Measurements from ENCODE around the gene CHDH.

Gene CHDH

DNA sequence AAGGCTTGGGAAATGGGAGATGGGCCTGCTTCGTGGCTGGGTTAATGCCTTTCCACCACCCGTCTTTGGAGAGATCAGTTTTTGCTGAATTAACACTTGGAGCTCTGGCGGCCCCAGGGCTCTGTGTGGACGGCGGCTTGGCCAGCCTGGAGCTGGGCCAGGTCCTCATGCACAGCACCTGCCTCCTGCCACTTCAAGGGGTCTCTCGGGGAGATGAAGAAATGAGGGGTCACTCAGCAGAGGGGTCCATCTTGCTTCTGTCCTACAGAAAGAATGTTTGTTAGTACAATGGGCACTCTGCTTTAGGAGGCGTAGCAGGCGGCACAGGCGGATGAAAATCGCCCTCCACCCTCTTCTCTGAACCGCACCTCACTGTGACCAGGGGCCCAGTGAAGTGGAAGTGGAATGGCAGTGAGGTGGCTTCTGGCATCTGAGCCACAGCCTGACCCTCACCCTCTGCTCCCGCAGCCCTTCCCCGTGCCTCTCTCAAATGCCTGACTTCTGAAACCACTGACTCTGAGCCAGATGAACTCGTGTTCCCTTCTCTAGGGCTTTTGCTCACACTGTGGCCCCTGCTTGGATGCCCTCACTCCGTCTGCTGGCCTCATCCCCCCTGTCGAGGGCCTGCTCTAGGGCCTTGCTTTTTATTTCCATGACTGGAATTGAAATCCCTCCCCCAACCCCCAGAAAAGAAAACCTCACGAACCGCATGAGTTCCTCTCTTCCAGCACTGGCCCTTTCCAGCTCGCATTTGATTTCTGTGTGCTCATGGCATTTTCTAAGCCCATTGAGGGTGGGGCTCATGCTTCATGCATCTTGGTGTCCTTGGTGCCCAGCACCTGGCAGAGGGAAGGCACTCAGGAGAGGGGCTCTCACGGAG, 42.2 kb downstream of the CHDH start:
- Histone ChIP-seq H3K36me3 (ENCODE audit: insufficient read depth, low read length) (no peaks in the 10 kb centered on the region), H3K9ac (ENCODE audit: low read depth, low read length) (no peak overlapping the region), H3K9me3 (ENCODE audit: control insufficient read depth, insufficient read depth, low read length) (no peaks in the 10 kb centered on the region), H3K4me1 (ENCODE audit: insufficient read depth, low read length) (peaks cover 13% of the 10 kb centered on the region; the same call in 1 of the 2 replicates)

GRCh38 chr3:53803124-53803815, 42.9 kb downstream of the CHDH start:
- no peak overlapping the region for H3K9ac ChIP-seq (ENCODE audit: low read depth, low read length)
- no peaks in the 10 kb centered on the region for H3K9me3 ChIP-seq (ENCODE audit: control insufficient read depth, insufficient read depth, low read length)

DNA sequence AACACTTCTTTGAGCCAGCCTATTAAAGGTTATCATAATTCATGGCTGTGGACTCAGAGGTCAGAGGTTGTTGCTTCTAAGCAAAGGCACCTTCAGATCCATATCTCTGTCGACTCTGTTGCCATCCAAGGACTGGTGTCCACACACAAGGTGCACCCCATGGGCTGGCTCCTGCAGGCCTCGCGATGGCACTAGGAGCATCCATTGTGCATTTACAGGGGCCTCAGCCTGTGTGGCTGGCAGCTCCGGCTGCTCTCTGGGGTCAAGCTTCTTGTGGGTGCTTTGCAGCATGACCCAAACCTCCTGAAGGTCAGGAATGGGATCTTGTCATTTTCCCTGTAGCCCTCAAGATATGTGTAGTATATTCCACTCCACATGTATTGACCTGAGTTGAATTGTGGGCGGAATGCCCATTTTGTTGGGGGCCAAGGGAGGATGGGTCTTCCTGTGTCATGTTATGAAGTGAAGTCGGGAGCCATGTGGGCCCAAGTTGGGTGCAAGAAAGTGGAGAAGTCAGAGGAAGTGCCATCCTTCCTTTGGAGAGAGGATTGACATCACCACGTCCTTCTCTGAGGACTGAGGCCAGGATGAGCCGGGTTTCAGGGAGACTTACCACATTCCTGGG, 43.9 kb downstream of the CHDH start:
- no peaks in the 10 kb centered on the region for H3K9me3 ChIP-seq (ENCODE audit: control insufficient read depth, insufficient read depth, low read length)
- peaks cover 13% of the 10 kb centered on the region; the same call in 1 of the 2 replicates for H3K4me1 ChIP-seq (ENCODE audit: insufficient read depth, low read length)
- no peak overlapping the region for H3K9ac ChIP-seq (ENCODE audit: low read depth, low read length)
- no peaks in the 10 kb centered on the region for H3K36me3 ChIP-seq (ENCODE audit: insufficient read depth, low read length)

More at GRCh38 chr3:53803124-53803815, 42.9 kb downstream of the CHDH start:
- Histone ChIP-seq H3K36me3 (ENCODE audit: insufficient read depth, low read length) (no peaks in the 10 kb centered on the region), H3K4me1 (ENCODE audit: insufficient read depth, low read length) (peaks cover 13% of the 10 kb centered on the region; the same call in 1 of the 2 replicates)

DNA sequence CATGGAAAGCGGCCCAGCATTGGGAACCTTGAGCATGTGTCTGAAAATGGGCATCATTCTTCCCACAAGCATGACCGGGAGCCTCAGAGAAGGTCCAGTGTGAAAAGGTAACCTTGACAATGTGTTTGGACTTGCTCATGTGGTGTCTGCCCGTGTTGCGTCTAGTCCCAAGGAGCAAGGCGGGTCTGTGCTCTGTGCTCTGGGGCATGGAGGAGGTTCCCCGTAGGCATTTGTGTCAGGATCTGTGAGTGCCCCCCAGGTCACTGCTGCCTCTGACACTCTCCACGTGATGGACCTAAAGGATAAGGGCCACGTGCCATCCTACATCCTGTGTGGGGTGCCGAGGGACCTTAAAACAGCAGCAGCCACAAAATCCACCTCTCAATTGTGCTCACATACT, 44.9 kb downstream of the CHDH start:
- no peak overlapping the region for H3K9ac ChIP-seq (ENCODE audit: low read depth, low read length)
- H3K36me3 ChIP-seq (ENCODE audit: insufficient read depth, low read length), result no peaks in the 10 kb centered on the region
- no peaks in the 10 kb centered on the region for H3K9me3 ChIP-seq (ENCODE audit: control insufficient read depth, insufficient read depth, low read length)
- peaks cover 13% of the 10 kb centered on the region; the same call in 1 of the 2 replicates for H3K4me1 ChIP-seq (ENCODE audit: insufficient read depth, low read length)

DNA sequence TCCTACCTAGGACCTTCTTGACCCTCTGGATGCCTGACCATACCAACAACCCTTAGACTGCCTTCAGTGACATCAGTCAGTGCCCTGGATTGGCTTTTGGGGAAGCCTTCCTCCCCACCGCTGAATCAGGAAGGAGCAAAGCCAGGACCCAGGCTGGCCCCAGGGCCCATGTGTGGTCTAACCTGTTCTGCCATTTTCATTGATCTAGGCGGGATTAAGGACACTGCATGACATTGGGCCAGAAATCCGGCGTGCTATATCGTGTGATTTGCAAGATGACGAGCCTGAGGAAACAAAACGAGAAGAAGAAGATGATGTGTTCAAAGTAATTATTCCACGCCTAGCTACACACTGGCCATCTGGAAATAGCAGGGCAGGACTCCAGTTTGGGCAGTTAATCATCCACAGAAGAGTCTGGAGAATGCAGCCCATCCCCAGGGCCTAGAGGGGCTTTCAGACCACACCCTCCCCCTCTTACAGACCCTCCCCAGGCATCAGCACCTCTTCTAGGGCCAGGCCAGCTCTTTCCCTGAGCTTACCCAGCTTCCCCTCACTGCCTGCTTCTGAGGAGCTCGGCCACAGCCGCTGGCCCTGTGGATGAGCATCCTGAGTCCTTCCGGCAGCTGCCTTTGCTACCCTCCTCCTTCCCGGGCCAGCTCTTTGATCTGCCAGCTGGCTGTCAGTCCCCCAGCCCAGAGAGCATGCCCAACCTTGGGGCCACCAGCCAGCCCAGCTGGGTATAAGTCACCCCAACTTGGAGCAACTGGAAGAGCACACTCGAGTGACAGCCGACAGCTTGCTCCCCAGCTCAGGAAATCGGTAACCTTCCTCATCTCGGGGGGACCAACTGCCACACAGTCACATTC, 45.9 kb downstream of the CHDH start:
- no peaks in the 10 kb centered on the region for H3K9me3 ChIP-seq (ENCODE audit: control insufficient read depth, insufficient read depth, low read length)
- H3K4me1 ChIP-seq (ENCODE audit: insufficient read depth, low read length), result peaks cover 15% of the 10 kb centered on the region
- no peak overlapping the region for H3K9ac ChIP-seq (ENCODE audit: low read depth, low read length)
- no peaks in the 10 kb centered on the region for H3K36me3 ChIP-seq (ENCODE audit: insufficient read depth, low read length)

DNA sequence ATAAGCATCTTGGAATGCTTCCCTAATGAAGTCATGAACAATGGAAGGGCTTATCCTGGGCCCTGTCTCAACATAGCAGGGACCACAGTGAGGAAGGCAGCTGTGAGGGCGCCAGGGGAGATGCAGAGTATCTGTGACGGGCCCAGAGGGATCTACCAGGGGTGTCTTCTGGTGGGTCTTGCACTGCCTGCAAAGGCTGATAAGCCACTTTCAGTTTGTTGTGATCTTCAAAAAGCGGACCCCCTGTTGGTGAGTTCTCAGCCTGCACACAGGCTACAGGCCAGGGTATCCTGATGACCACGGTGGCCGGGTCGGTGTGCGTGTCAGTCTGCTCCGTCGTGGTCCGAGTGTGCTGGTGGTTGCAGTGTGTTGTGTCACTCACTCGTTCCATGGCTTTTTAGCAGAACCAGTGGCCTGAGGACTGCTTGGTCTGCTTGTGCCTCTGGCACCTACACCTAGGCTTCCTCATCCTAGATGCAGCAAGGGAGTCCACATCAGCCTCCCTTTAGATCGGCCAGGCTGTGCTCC, 46.8 kb downstream of the CHDH start:
- Histone ChIP-seq H3K4me1 (ENCODE audit: insufficient read depth, low read length) (peaks cover 15% of the 10 kb centered on the region), H3K9me3 (ENCODE audit: control insufficient read depth, insufficient read depth, low read length) (no peaks in the 10 kb centered on the region), H3K36me3 (ENCODE audit: insufficient read depth, low read length) (no peaks in the 10 kb centered on the region), H3K9ac (ENCODE audit: low read depth, low read length) (no peak overlapping the region)

GRCh38 chr3:53798144-53798543, 48.1 kb downstream of the CHDH start:
- Histone ChIP-seq H3K9ac (ENCODE audit: low read depth, low read length) (no peak overlapping the region), H3K4me1 (ENCODE audit: insufficient read depth, low read length) (peaks cover 15% of the 10 kb centered on the region), H3K36me3 (ENCODE audit: insufficient read depth, low read length) (no peaks in the 10 kb centered on the region), H3K9me3 (ENCODE audit: control insufficient read depth, insufficient read depth, low read length) (no peaks in the 10 kb centered on the region)

- no peaks in the 10 kb centered on the region for H3K36me3 ChIP-seq (ENCODE audit: insufficient read depth, low read length)
- H3K4me1 ChIP-seq (ENCODE audit: insufficient read depth, low read length), result peaks cover 15% of the 10 kb centered on the region
- no peak overlapping the region for H3K9ac ChIP-seq (ENCODE audit: low read depth, low read length)
Measured at GRCh38 chr3:53795789-53796560, 50.2 kb downstream of the CHDH start.

GRCh38 chr3:53795176-53795575, 51.0 kb downstream of the CHDH start:
- Histone ChIP-seq H3K9me3 (ENCODE audit: control insufficient read depth, insufficient read depth, low read length) (no peaks in the 10 kb centered on the region), H3K4me1 (ENCODE audit: insufficient read depth, low read length) (peaks cover 15% of the 10 kb centered on the region), H3K9ac (ENCODE audit: low read depth, low read length) (no peak overlapping the region), H3K36me3 (ENCODE audit: insufficient read depth, low read length) (no peaks in the 10 kb centered on the region)

More at GRCh38 chr3:53795789-53796560, 50.2 kb downstream of the CHDH start:
- H3K9me3 ChIP-seq (ENCODE audit: control insufficient read depth, insufficient read depth, low read length), result no peaks in the 10 kb centered on the region

GRCh38 chr3:53794597-53794996, 51.6 kb downstream of the CHDH start:
- Histone ChIP-seq H3K9ac (ENCODE audit: low read depth, low read length) (no peak overlapping the region), H3K36me3 (ENCODE audit: insufficient read depth, low read length) (no peaks in the 10 kb centered on the region), H3K9me3 (ENCODE audit: control insufficient read depth, insufficient read depth, low read length) (no peaks in the 10 kb centered on the region), H3K4me1 (ENCODE audit: insufficient read depth, low read length) (peaks cover 15% of the 10 kb centered on the region)

GRCh38 chr3:53792866-53793265, 53.4 kb downstream of the CHDH start:
- Histone ChIP-seq H3K4me1 (ENCODE audit: insufficient read depth, low read length) (peaks cover 15% of the 10 kb centered on the region), H3K9me3 (ENCODE audit: control insufficient read depth, insufficient read depth, low read length) (no peaks in the 10 kb centered on the region), H3K36me3 (ENCODE audit: insufficient read depth, low read length) (no peaks in the 10 kb centered on the region), H3K9ac (ENCODE audit: low read depth, low read length) (no peak overlapping the region)

DNA sequence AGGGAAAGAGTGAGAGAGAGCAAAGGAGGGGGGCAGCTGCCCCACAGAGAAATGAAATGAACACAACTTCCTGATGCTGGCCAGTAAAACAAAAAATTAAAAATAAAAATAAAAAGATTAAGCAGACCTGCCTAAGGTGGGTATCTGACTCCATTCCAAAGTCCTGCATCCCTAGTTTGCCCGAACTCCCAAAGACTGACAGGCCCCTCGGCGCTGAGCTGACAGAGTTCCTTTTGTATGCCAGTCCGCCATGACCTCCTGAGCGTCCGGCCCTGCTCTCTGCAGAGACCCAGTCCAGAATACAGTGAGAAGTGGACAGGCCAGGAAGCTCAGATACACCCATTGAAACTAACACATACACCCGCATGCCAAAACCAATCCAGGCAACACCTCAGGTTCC, 54.9 kb downstream of the CHDH start:
- H3K4me1 ChIP-seq (ENCODE audit: insufficient read depth, low read length), result peaks cover 15% of the 10 kb centered on the region
- no peaks in the 10 kb centered on the region for H3K36me3 ChIP-seq (ENCODE audit: insufficient read depth, low read length)
- no peak overlapping the region for H3K9ac ChIP-seq (ENCODE audit: low read depth, low read length)
- H3K9me3 ChIP-seq (ENCODE audit: control insufficient read depth, insufficient read depth, low read length), result no peaks in the 10 kb centered on the region

DNA sequence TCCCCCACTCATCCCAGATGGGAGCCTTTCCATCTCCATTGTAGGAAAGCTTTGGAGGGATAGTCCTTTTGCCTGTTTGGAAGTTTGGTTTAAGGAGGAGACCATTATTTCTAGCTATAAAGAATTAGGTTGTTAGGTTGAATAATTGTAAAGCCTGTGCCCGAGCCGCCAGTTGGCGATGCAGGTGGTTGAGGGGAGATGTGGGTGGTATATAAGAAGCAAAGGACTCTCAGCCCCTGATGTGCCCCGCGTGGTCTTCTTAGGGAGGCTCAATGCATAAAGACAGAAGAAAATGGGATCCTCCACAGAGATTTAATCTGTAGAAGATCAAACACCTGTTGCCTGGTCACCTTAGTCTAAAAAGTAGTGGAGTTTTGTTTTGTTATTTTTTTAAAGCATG, 55.7 kb downstream of the CHDH start:
- Histone ChIP-seq H3K9me3 (ENCODE audit: control insufficient read depth, insufficient read depth, low read length) (no peaks in the 10 kb centered on the region), H3K9ac (ENCODE audit: low read depth, low read length) (no peak overlapping the region), H3K36me3 (ENCODE audit: insufficient read depth, low read length) (no peaks in the 10 kb centered on the region), H3K4me1 (ENCODE audit: insufficient read depth, low read length) (peaks cover 15% of the 10 kb centered on the region)

All from ES-I3 (cell line).